ENCODE results near the gene TMEM190. TPM values are rescaled to one million over a fixed set of nuclear protein-coding genes. Genes with fewer than 3 reads are reported as not detected.

The TMEM190 gene
- total and polyA plus RNA-seq, 11 donors, result not detected

GRCh38 chr19:55339105-55339888 lies 37.3 kb upstream of the TMEM190 start, which contains the start of gene KMT5C:
TSS of gene KMT5C (plus strand) at chr19:55339876. CDS start at chr19:55341937, 2,061 bp downstream.
- Histone ChIP-seq H3K36me3 (peaks cover 0 to 25% (median 11%) of the 10 kb centered on the region in 9 donors), H3K27ac (peak within 1 kb of the TSS; percentile 75 to 94 (median 90)), H3K9me3 (no peaks in the 10 kb centered on the region), H3K4me3 (peak within 1 kb of the TSS; percentile 33 to 94 (median 72)), H3K27me3 (peaks cover 0 to 7% (median 0%) of the 10 kb centered on the region in 9 donors), H3K4me1 (peaks cover 0 to 29% (median 16%) of the 10 kb centered on the region in 12 donors)
- WGBS, 4 donors, result 0 to 1% (median 0%) methylated on average over 44 to 63 of the region's 63 CpGs
- peak in 1 of 2 donors; percentile 66 for TF ChIP-seq POLR2A (IDR thresholded peaks at IDR 0.05)
- peak in 11 of 12 donors; percentile 12 to 66 (median 35) for TF ChIP-seq CTCF (IDR thresholded peaks at IDR 0.05)
- intact Hi-C loops (cut with DNase I), result loop anchor here in 4 of 10 donors (1.0 to 5.0 kb wide), 5 partner anchors 37 to 80 kb away; partner anchors contain the start of genes RPL28 (in 3 of the 4), PPP6R1 (in 2 of the 4), BRSK1 (in 1 of the 4) and HSPBP1 (in 1 of the 4)
- ATAC-seq (peak; percentile 93 to 97 (median 96)), DNase-seq (peak; percentile 100)

GRCh38 chr19:55339889-55340783 lies 36.5 kb upstream of the TMEM190 start:
- 2 to 5% (median 5%) methylated on average over 30 to 44 of the region's 44 CpGs for WGBS, 4 donors
- peak overlapping the region; percentile 33 to 94 (median 72) for H3K4me3 ChIP-seq
- peaks cover 0 to 29% (median 16%) of the 10 kb centered on the region in 12 donors for H3K4me1 ChIP-seq
- TF ChIP-seq POLR2A (IDR thresholded peaks at IDR 0.05), result peak in 1 of 2 donors; percentile 96
- no peak for TF ChIP-seq CTCF (IDR thresholded peaks at IDR 0.05)
- intact Hi-C loops (cut with DNase I), result loop anchor here in 4 of 10 donors (1.0 to 5.0 kb wide), 5 partner anchors 38 to 81 kb away; partner anchors contain the start of genes RPL28 (in 3 of the 4), PPP6R1 (in 2 of the 4), BRSK1 (in 1 of the 4) and HSPBP1 (in 1 of the 4)
- DNase-seq (no peak), ATAC-seq (no peak)
- peaks cover 0 to under 1% (median 0%) of the 10 kb centered on the region in 9 donors for H3K27me3 ChIP-seq
- peak overlapping the region; percentile 43 to 94 (median 88) for H3K27ac ChIP-seq
- H3K36me3 ChIP-seq, result peaks cover 0 to 26% (median 11%) of the 10 kb centered on the region in 9 donors
- H3K9me3 ChIP-seq, result no peaks in the 10 kb centered on the region

- intact Hi-C loops (cut with DNase I), result no loop called here
- no peak for DNase-seq
- H3K4me1 ChIP-seq, result peaks cover 0 to 34% (median 16%) of the 10 kb centered on the region in 12 donors
- no peaks in the 10 kb centered on the region for H3K9me3 ChIP-seq
- H3K27ac ChIP-seq, result peak overlapping the region in 3 of 12 donors; percentile 88 to 94 (median 94)
- H3K4me3 ChIP-seq, result peak overlapping the region in 11 of 12 donors; percentile 52 to 94 (median 74)
- no peaks in the 10 kb centered on the region for H3K27me3 ChIP-seq
- peaks cover 0 to 26% (median 11%) of the 10 kb centered on the region in 9 donors for H3K36me3 ChIP-seq
- WGBS, 4 donors, result 3 to 8% (median 5%) methylated on average over 24 of the region's 24 CpGs
- ATAC-seq, result no peak
- TF ChIP-seq CTCF (IDR thresholded peaks at IDR 0.05), result peak in 1 of 12 donors; percentile 5
- TF ChIP-seq POLR2A (IDR thresholded peaks at IDR 0.05), result no peak
Measured at GRCh38 chr19:55340784-55341147, 35.9 kb upstream of the TMEM190 start.

Data from heart left ventricle (tissue), 16 donors.